K562 (cell line): Measurements from ENCODE around the gene NDUFB5. TPM values are rescaled to one million over a fixed set of nuclear protein-coding genes. Genes with fewer than 3 reads are reported as not detected.

ENCODE experiments used
- CBFA2T3 ChIP-seq: fragments of 450-650 bp; IDR thresholded peaks from 2 replicates; pipeline ENCODE4 v1.6.1; 2017
- COPS2 ChIP-seq: fragments of 450-650 bp; conservative IDR thresholded peaks from 2 replicates; pipeline ENCODE4 v1.6.1; 2016; ENCODE audit warnings: mild to moderate bottlenecking, moderate library complexity
- GABPA ChIP-seq: fragments of 200-800 bp; sonication (Bioruptor generic); conservative IDR thresholded peaks from 2 replicates; pipeline ENCODE4 v1.6.1; 2016; ENCODE audit warnings: low read depth, missing genetic modification characterization, missing compliant biosample characterization
- GABPB1 ChIP-seq: sonication (generic); formaldehyde crosslinking; IDR thresholded peaks from 2 replicates; pipeline ENCODE4 v1.8.0; 2022; ENCODE audit warnings: mild to moderate bottlenecking, missing genetic modification reagents
- NONO ChIP-seq, 2 experiments: fragments of 200-400 bp in 1 of 2; fragments of 450-650 bp in 1 of 2; formaldehyde crosslinking in 1 of 2; IDR thresholded peaks; 2 replicates each; pipeline ENCODE4 v1.6.1; 2017; ENCODE audit warnings: low read depth in 2 of 2, mild to moderate bottlenecking in 2 of 2, moderate library complexity in 2 of 2, low read length in 1 of 2
- PRPF4 ChIP-seq: fragments of 200-400 bp; formaldehyde crosslinking; IDR thresholded peaks from one replicate; pipeline ENCODE4 v1.6.1; 2017; ENCODE audit warnings: low read length, low read depth, mild to moderate bottlenecking; ENCODE audit not compliant: insufficient read depth, poor library complexity, severe bottlenecking
- RB1 ChIP-seq: fragments of 450-650 bp; IDR thresholded peaks from 2 replicates; pipeline ENCODE4 v1.6.1; 2017; ENCODE audit warnings: low read depth, mild to moderate bottlenecking
- RBFOX2 ChIP-seq: fragments of 200-400 bp; formaldehyde crosslinking; IDR thresholded peaks from 2 replicates; pipeline ENCODE4 v1.6.1; 2017; ENCODE audit warnings: low read depth, mild to moderate bottlenecking, low read length, moderate library complexity
- RFX5 ChIP-seq: IDR thresholded peaks from 2 replicates; pipeline ENCODE4 v1.6.1; 2011; ENCODE audit warnings: low read depth, mild to moderate bottlenecking, improper control_type of control experiment, low read length
- ZFP36 ChIP-seq: fragments of 150-350 bp; IDR thresholded peaks from 2 replicates; pipeline ENCODE4 v1.6.1; 2018; ENCODE audit warnings: low read length, low read depth; ENCODE audit not compliant: partially characterized antibody
- ZNF41 ChIP-seq: fragments of 250-450 bp; sonication (Bioruptor Pico); conservative IDR thresholded peaks from 2 replicates; pipeline ENCODE4 v1.4.0; 2020; ENCODE audit warnings: mild to moderate bottlenecking
- polyA plus RNA-seq, 8 experiments: library from polyadenylated mRNA; depleted of rRNA in 4 of 8; stranded (reverse) in 5 of 8; unstranded in 3 of 8; fragments of >200 nt; fragmentation: Nextera tagmentation in 2 of 8; fragmentation: Illumina TruSeq in 1 of 8; extraction: Ambion mirVana in 2 of 8; extraction: Trizol in 1 of 8; gene quantifications; 2 replicates each; pipeline versions ENCODE4 v1.2.1 to v1.2.3, GENCODE V29; 2011 to 2014; ENCODE audit warnings: inconsistent platforms in 1 of 8, missing spikeins in 1 of 8
- total RNA-seq, 7 experiments: library from RNA; depleted of rRNA in 6 of 7; stranded (reverse); fragments of >200 nt in 6 of 7; fragmentation: Illumina TruSeq in 2 of 7; extraction: Trizol in 2 of 7; gene quantifications; 2 replicates each; pipeline versions ENCODE4 v1.2.1 to v1.2.3, GENCODE V29; 2011 to 2021; ENCODE audit warnings: low replicate concordance in 1 of 7
- TF ChIP-seq, protein P1 (sequence below): fragments of 250-450 bp; sonication (Bioruptor Pico); IDR thresholded peaks from 2 replicates; pipeline ENCODE4 v1.4.0; 2020
- TF ChIP-seq, protein P2 (sequence below): fragments of 250-450 bp; sonication (Bioruptor Pico); IDR thresholded peaks from 2 replicates; pipeline ENCODE4 v1.5.0; 2021; ENCODE audit warnings: mild to moderate bottlenecking, borderline replicate concordance
- TF ChIP-seq, protein P3 (sequence below): fragments of 250-450 bp; sonication (Bioruptor Pico); IDR thresholded peaks from 2 replicates; pipeline ENCODE4 v1.4.0; 2020; ENCODE audit warnings: mild to moderate bottlenecking, moderate library complexity
- TF ChIP-seq, protein P4 (sequence below): fragments of 450-650 bp; IDR thresholded peaks from 2 replicates; pipeline ENCODE4 v1.6.1; 2018; ENCODE audit not compliant: partially characterized antibody
- TF ChIP-seq, protein P5 (sequence below): sonication (generic); formaldehyde crosslinking; IDR thresholded peaks from 2 replicates; pipeline ENCODE4 v1.9.0; 2022; ENCODE audit warnings: mild to moderate bottlenecking, missing genetic modification reagents

Gene NDUFB5
- total and polyA plus RNA-seq, 9 of the 15 experiments (the other 6 are each of a cell fraction or from before 2014, with no cell fraction given): 128 to 466 (median 176) TPM

DNA sequence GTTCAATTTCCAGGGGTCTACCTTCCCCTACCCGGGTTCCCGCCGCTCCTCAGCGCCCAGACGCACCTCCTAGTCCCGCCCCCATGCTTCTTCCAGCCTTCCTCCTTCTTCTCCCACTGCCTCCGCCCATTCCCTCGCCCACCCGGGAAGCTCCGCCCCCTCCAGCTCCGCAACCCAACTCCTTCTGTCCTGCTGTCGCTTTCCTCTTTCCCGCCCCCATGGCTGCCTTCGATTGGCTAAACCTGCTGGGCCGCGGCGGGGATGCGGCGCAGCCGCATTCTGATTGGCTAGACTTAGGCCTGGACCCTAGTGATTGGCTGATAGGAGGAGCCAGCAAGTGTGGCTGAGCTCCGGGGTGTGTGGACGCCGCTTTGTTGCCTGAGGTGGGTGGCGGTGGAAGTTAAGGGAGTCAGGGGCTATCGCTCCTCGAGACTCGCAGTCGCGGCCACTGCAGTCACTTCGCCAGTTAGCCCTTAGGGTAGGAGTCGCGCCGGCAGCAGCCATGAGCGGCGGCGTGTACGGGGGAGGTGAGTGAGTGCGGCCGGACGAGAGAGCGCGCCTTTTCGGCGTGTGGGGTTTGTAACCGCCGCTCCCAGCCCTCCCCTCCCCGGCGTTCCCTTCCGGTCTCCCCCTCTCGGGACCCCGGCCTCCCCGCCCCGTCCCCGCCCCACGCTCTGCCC, 41.9 kb upstream of the NDUFB5 start, which contains the start of gene ACTL6A (continued):
- TF ChIP-seq GABPA (tag) (peak; percentile 68), RFX5 (0 out of 2 replicates have a peak, but pooled peaks have one; percentile 33), ZNF41 (no peak), GABPB1 (CRISPR knock-in tag) (peak; percentile 71), ZFP36 (peak; percentile 16), NONO (IDR thresholded peaks at IDR 0.05; ENCODE audit: low read depth in 2 of 2, low read length in 1 of 2) (no peak), COPS2 (no peak), RBFOX2 (peak; percentile 97), RB1 (peak; percentile 88), PRPF4 (no peak), CBFA2T3 (no peak)
- TF ChIP-seq, protein P1, sequence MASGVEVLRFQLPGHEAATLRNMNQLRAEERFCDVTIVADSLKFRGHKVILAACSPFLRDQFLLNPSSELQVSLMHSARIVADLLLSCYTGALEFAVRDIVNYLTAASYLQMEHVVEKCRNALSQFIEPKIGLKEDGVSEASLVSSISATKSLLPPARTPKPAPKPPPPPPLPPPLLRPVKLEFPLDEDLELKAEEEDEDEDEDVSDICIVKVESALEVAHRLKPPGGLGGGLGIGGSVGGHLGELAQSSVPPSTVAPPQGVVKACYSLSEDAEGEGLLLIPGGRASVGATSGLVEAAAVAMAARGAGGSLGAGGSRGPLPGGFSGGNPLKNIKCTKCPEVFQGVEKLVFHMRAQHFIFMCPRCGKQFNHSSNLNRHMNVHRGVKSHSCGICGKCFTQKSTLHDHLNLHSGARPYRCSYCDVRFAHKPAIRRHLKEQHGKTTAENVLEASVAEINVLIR (CRISPR knock-in tag): peak; percentile 56
- TF ChIP-seq, protein P2, sequence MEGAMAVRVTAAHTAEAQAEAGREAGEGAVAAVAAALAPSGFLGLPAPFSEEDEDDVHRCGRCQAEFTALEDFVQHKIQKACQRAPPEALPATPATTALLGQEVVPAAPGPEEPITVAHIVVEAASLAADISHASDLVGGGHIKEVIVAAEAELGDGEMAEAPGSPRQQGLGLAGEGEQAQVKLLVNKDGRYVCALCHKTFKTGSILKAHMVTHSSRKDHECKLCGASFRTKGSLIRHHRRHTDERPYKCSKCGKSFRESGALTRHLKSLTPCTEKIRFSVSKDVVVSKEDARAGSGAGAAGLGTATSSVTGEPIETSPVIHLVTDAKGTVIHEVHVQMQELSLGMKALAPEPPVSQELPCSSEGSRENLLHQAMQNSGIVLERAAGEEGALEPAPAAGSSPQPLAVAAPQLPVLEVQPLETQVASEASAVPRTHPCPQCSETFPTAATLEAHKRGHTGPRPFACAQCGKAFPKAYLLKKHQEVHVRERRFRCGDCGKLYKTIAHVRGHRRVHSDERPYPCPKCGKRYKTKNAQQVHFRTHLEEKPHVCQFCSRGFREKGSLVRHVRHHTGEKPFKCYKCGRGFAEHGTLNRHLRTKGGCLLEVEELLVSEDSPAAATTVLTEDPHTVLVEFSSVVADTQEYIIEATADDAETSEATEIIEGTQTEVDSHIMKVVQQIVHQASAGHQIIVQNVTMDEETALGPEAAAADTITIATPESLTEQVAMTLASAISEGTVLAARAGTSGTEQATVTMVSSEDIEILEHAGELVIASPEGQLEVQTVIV (CRISPR knock-in tag): no peak
- TF ChIP-seq, protein P3, sequence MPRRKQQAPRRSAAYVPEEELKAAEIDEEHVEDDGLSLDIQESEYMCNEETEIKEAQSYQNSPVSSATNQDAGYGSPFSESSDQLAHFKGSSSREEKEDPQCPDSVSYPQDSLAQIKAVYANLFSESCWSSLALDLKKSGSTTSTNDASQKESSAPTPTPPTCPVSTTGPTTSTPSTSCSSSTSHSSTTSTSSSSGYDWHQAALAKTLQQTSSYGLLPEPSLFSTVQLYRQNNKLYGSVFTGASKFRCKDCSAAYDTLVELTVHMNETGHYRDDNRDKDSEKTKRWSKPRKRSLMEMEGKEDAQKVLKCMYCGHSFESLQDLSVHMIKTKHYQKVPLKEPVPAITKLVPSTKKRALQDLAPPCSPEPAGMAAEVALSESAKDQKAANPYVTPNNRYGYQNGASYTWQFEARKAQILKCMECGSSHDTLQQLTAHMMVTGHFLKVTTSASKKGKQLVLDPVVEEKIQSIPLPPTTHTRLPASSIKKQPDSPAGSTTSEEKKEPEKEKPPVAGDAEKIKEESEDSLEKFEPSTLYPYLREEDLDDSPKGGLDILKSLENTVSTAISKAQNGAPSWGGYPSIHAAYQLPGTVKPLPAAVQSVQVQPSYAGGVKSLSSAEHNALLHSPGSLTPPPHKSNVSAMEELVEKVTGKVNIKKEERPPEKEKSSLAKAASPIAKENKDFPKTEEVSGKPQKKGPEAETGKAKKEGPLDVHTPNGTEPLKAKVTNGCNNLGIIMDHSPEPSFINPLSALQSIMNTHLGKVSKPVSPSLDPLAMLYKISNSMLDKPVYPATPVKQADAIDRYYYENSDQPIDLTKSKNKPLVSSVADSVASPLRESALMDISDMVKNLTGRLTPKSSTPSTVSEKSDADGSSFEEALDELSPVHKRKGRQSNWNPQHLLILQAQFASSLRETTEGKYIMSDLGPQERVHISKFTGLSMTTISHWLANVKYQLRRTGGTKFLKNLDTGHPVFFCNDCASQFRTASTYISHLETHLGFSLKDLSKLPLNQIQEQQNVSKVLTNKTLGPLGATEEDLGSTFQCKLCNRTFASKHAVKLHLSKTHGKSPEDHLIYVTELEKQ: no peak
- TF ChIP-seq, protein P4, sequence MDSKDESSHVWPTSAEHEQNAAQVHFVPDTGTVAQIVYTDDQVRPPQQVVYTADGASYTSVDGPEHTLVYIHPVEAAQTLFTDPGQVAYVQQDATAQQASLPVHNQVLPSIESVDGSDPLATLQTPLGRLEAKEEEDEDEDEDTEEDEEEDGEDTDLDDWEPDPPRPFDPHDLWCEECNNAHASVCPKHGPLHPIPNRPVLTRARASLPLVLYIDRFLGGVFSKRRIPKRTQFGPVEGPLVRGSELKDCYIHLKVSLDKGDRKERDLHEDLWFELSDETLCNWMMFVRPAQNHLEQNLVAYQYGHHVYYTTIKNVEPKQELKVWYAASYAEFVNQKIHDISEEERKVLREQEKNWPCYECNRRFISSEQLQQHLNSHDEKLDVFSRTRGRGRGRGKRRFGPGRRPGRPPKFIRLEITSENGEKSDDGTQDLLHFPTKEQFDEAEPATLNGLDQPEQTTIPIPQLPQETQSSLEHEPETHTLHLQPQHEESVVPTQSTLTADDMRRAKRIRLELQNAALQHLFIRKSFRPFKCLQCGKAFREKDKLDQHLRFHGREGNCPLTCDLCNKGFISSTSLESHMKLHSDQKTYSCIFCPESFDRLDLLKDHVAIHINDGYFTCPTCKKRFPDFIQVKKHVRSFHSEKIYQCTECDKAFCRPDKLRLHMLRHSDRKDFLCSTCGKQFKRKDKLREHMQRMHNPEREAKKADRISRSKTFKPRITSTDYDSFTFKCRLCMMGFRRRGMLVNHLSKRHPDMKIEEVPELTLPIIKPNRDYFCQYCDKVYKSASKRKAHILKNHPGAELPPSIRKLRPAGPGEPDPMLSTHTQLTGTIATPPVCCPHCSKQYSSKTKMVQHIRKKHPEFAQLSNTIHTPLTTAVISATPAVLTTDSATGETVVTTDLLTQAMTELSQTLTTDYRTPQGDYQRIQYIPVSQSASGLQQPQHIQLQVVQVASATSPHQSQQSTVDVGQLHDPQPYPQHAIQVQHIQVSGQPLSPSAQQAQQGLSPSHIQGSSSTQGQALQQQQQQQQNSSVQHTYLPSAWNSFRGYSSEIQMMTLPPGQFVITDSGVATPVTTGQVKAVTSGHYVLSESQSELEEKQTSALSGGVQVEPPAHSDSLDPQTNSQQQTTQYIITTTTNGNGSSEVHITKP: peak; percentile 46
- TF ChIP-seq, protein P5, sequence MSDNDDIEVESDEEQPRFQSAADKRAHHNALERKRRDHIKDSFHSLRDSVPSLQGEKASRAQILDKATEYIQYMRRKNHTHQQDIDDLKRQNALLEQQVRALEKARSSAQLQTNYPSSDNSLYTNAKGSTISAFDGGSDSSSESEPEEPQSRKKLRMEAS (CRISPR knock-in tag): peak; percentile 50
